WERI-Rb-1 (cell line): ENCODE results near the gene LAD1.

ENCODE experiments used
- DNase-seq: peaks from one replicate; pipeline ENCODE4 v3.0.0-alpha.2; 2020
- H3K27ac ChIP-seq: fragments of 250-450 bp; sonication (Bioruptor Pico); 2 replicates; pipeline ENCODE4 v1.5.1; 2020; ENCODE audit warnings: mild to moderate bottlenecking, moderate library complexity
- H3K27me3 ChIP-seq: fragments of 250-450 bp; sonication (Bioruptor Pico); 2 replicates; pipeline ENCODE4 v1.5.1; 2021; ENCODE audit warnings: mild to moderate bottlenecking, low read depth, moderate library complexity; ENCODE audit not compliant: insufficient read depth, severe bottlenecking
- H3K36me3 ChIP-seq: fragments of 250-450 bp; sonication (Bioruptor Pico); 2 replicates; pipeline ENCODE4 v1.5.1; 2020; ENCODE audit warnings: mild to moderate bottlenecking, moderate library complexity
- H3K4me3 ChIP-seq: 2 replicates; pipeline ENCODE4 v1.5.1; 2011; ENCODE audit warnings: low read depth, mild to moderate bottlenecking, control low read depth, low read length
- H3K9me3 ChIP-seq: fragments of 250-450 bp; sonication (Bioruptor Pico); 2 replicates; pipeline ENCODE4 v1.5.1; 2021; ENCODE audit warnings: mild to moderate bottlenecking, moderate library complexity; ENCODE audit not compliant: severe bottlenecking
- CTCF ChIP-seq: IDR thresholded peaks from 2 replicates; pipeline ENCODE4 v1.5.1; 2011; ENCODE audit warnings: low read depth, mild to moderate bottlenecking, control low read depth, inconsistent platforms, low read length

LAD1 gene

GRCh38 chr1:201334325-201335173 is 64.6 kb downstream of the LAD1 start:
- no peak for TF ChIP-seq CTCF

GRCh38 chr1:201332616-201333335 is 66.3 kb downstream of the LAD1 start:
- Histone ChIP-seq H3K36me3 (no peaks in the 10 kb centered on the region), H3K4me3 (no peak overlapping the region), H3K27ac (no peak overlapping the region), H3K9me3 (no peaks in the 10 kb centered on the region), H3K27me3 (no peaks in the 10 kb centered on the region)
- no peak for DNase-seq
- no peak for TF ChIP-seq CTCF

More at GRCh38 chr1:201334325-201335173, 64.6 kb downstream of the LAD1 start:
- Histone ChIP-seq H3K27me3 (no peaks in the 10 kb centered on the region), H3K4me3 (no peak overlapping the region), H3K36me3 (no peaks in the 10 kb centered on the region), H3K27ac (no peak overlapping the region), H3K9me3 (no peaks in the 10 kb centered on the region)
- DNase-seq: no peak

- H3K27ac ChIP-seq: no peak overlapping the region
- H3K9me3 ChIP-seq: no peaks in the 10 kb centered on the region
- TF ChIP-seq CTCF: no peak
- no peaks in the 10 kb centered on the region for H3K36me3 ChIP-seq
- H3K4me3 ChIP-seq: no peak overlapping the region
- DNase-seq: no peak
- H3K27me3 ChIP-seq: no peaks in the 10 kb centered on the region
These were observed 67.1 kb downstream of the LAD1 start for GRCh38 chr1:201332021-201332420.

- H3K4me3 ChIP-seq: no peak overlapping the region
- H3K27me3 ChIP-seq: no peaks in the 10 kb centered on the region
- no peaks in the 10 kb centered on the region for H3K36me3 ChIP-seq
- no peak for DNase-seq
- H3K27ac ChIP-seq: no peak overlapping the region
- TF ChIP-seq CTCF: no peak
- no peaks in the 10 kb centered on the region for H3K9me3 ChIP-seq
These were observed 68.0 kb downstream of the LAD1 start for GRCh38 chr1:201331166-201331565.
